IPS DF 6.9 (cell line): Measurements from ENCODE around the gene H6PD.

Experiments used
- DNase-seq: peaks from one replicate; pipeline ENCODE4 v3.0.0-alpha.2; 2013; ENCODE audit warnings: low read depth, low spot score
- H3K27ac ChIP-seq: one replicate; pipeline ENCODE4 v1.5.1; 2013; ENCODE audit warnings: low read length, control low read depth
- H3K27me3 ChIP-seq: 2 replicates; pipeline ENCODE4 v1.6.1; 2013; ENCODE audit warnings: mild to moderate bottlenecking, low read length; ENCODE audit not compliant: control insufficient read depth, insufficient read depth
- H3K36me3 ChIP-seq: 2 replicates; pipeline ENCODE4 v1.6.1; 2013; ENCODE audit warnings: low read length; ENCODE audit not compliant: control insufficient read depth, insufficient read depth
- H3K4me1 ChIP-seq: 2 replicates; pipeline ENCODE4 v1.6.1; 2013; ENCODE audit warnings: low read length; ENCODE audit not compliant: control insufficient read depth, insufficient read depth
- H3K4me3 ChIP-seq: 2 replicates; pipeline ENCODE4 v1.5.1; 2013; ENCODE audit warnings: mild to moderate bottlenecking, low read length
- H3K9me3 ChIP-seq: 2 replicates; pipeline ENCODE4 v1.6.1; 2013; ENCODE audit warnings: low read length, inconsistent platforms; ENCODE audit not compliant: control insufficient read depth, insufficient read depth
- WGBS: extraction: QIAGEN DNeasy Blood & Tissue Kit; methylation state at CpG from one replicate; pipeline ENCODE4 v1.1.7; 2013; ENCODE audit warnings: mixed read lengths, missing lambda C conversion rate; ENCODE audit not compliant: insufficient read length, insufficient coverage; 5-methylcytosine and 5-hydroxymethylcytosine counted together

H6PD gene

DNA sequence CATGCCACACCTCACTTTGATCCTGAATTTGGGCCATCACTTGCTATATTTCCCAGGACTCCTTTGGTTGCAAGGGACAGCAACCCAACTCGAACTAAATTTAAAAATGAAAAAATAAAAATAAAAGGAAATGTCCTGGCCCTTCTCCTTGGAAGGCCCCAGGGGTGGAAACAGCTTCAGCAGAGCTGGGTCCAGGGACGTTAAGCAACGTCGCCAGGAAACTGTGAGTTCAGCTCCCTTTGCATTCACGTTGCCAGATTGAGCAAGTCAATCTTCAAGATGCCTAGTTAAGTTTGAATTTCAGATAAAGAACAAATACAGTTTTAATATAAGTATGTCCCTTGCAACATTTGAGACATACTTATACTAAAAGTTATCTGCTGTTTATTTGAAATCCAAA, 43.5 kb downstream of the H6PD start:
- no peaks in the 10 kb centered on the region for H3K27me3 ChIP-seq
- H3K4me1 ChIP-seq = peaks cover 2% of the 10 kb centered on the region; the same call in 1 of the 2 replicates
- no peaks in the 10 kb centered on the region for H3K36me3 ChIP-seq
- no peak overlapping the region for H3K4me3 ChIP-seq
- no peak for DNase-seq
- WGBS = no CpG with 5 or more reads among the region's 5 CpGs
- H3K27ac ChIP-seq = no peak overlapping the region
- no peaks in the 10 kb centered on the region for H3K9me3 ChIP-seq

GRCh38 chr1:9278585-9279153, 44.1 kb downstream of the H6PD start:
- Histone ChIP-seq H3K27me3 (no peaks in the 10 kb centered on the region), H3K36me3 (no peaks in the 10 kb centered on the region), H3K27ac (no peak overlapping the region), H3K4me3 (no peak overlapping the region), H3K9me3 (no peaks in the 10 kb centered on the region), H3K4me1 (peaks cover 2% of the 10 kb centered on the region; the same call in 1 of the 2 replicates)
- WGBS = no CpG with 5 or more reads among the region's 10 CpGs
- DNase-seq = no peak

DNA sequence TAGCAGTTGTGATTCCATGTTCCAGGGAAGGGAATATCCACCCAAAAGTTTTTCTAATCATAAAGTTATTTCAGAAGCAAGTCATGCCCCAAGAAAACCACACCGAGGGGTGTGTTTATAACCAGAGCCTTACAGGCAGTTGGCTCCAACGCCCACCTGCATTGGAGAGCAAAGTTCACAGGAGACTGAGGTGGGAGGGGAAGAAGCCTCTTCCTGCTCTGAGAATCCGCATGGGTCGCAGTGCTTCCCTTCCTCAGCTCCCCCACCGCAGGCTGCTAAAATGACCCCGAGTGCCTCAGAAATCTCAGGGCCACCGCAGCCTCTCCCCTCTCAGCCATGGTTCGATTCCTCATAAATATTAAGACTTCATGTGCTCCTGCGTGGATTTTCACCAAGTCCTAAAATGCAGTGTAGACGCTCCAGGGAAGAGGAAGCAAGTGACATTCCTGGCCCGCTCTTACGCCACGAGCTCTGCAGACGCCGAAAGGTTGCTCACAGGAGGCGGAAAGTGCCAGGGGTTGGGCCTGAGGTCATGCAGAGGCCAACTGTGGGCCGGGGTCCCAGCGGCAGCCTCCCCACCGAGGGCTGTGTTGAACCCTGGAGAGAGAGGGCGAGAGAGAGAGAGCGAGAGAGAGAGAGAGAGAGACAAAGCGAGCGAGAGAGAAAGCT, 44.7 kb downstream of the H6PD start:
- Histone ChIP-seq H3K4me1 (peaks cover 2% of the 10 kb centered on the region; the same call in 1 of the 2 replicates), H3K27me3 (no peaks in the 10 kb centered on the region), H3K27ac (no peak overlapping the region), H3K9me3 (no peaks in the 10 kb centered on the region), H3K4me3 (no peak overlapping the region), H3K36me3 (no peaks in the 10 kb centered on the region)
- DNase-seq = no peak
- no CpG with 5 or more reads among the region's 23 CpGs for WGBS

GRCh38 chr1:9280015-9280860, 45.7 kb downstream of the H6PD start:
- H3K4me3 ChIP-seq = no peak overlapping the region
- no peaks in the 10 kb centered on the region for H3K9me3 ChIP-seq
- no peaks in the 10 kb centered on the region for H3K36me3 ChIP-seq
- H3K27me3 ChIP-seq = no peaks in the 10 kb centered on the region
- H3K4me1 ChIP-seq = peaks cover 2% of the 10 kb centered on the region; the same call in 1 of the 2 replicates
- DNase-seq = no peak
- no peak overlapping the region for H3K27ac ChIP-seq
- no CpG with 5 or more reads among the region's 36 CpGs for WGBS

GRCh38 chr1:9281071-9281827, 46.7 kb downstream of the H6PD start:
- Histone ChIP-seq H3K4me1 (peaks cover 2% of the 10 kb centered on the region; the same call in 1 of the 2 replicates), H3K4me3 (no peak overlapping the region), H3K9me3 (no peaks in the 10 kb centered on the region), H3K27ac (no peak overlapping the region), H3K27me3 (no peaks in the 10 kb centered on the region), H3K36me3 (no peaks in the 10 kb centered on the region)
- no CpG with 5 or more reads among the region's 19 CpGs for whole genome bisulfite sequencing
- no peak for DNase-seq

DNA sequence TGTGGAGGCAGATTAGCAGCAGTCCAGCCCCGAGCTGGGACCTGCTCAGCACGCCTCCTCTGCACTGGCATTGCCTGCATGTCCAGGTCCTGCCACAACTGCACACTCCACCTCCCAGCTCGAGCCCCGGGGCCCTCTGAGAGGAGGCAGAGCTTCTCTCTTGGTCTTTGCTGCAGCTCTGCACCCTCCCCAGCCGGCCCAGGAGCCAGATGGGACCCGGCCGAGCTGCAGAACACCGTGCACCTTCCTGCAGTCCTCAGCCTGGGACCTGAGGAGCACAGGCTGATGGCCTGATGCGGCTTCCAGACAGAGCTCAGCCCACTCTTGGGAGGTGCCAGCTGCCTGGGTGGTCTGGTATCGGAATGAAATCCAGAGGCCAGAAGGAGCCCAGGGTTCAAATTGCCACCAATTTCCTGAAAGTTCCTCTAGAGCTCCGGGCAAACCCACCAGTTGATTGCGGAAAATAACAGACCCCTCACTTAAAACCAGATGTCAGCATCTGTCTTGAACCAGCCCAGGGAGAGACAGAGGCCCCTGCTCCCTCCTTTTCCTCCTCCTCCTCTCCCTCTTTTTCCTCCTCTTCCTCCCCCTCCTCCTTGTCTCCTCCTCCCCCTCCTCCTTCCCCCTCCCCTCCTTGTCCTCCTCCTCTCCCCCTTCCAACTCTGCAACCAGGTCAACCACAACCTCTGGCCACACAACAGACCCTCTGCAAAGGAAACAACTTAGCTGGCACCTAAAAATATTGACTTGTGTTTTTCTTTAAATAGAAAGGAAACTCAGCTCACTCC, 47.5 kb downstream of the H6PD start:
- 0 out of 2 replicates have a peak, but pooled peaks cover 2% of the 10 kb centered on the region for H3K4me1 ChIP-seq
- no peaks in the 10 kb centered on the region for H3K27me3 ChIP-seq
- H3K27ac ChIP-seq = no peak overlapping the region
- no peaks in the 10 kb centered on the region for H3K9me3 ChIP-seq
- DNase-seq = no peak
- no peaks in the 10 kb centered on the region for H3K36me3 ChIP-seq
- H3K4me3 ChIP-seq = no peak overlapping the region
- no CpG with 5 or more reads among the region's 12 CpGs for WGBS

DNA sequence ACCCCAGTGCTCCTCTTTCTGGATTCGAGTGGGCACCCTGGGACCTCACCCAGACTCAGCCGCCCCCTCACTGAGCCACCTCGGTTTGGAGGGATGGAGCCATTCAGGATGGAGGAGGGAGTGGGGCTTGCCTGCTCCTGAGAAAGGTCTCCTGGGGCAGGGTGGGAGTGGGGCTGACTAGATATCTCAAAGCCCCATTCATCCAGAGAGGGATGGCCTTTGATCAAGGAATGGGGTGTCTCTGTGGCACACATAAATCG, 48.1 kb downstream of the H6PD start:
- H3K27ac ChIP-seq = no peak overlapping the region
- WGBS = no CpG with 5 or more reads among the region's 4 CpGs
- 0 out of 2 replicates have a peak, but pooled peaks cover 2% of the 10 kb centered on the region for H3K4me1 ChIP-seq

DNA sequence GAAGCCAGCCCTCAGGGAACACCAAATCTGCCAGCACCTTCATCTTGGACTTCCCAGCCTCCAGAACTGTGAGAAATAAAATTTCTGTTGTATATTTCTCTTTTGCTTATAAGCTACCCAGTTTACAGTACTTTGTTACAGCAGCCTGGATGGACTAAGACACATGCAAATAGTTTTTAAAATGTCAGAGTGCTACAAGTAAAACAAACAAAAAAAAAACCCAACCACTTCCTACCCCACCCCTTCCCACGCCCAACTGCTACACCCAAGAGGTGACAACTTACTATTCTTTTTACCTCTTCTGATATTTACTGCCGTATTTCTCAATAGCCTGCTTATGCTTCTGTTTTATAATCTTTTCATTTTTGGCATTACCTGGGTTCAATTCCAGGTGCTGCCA, 49.5 kb downstream of the H6PD start:
- Histone ChIP-seq H3K36me3 (no peaks in the 10 kb centered on the region), H3K27ac (no peak overlapping the region), H3K4me3 (no peak overlapping the region), H3K4me1 (0 out of 2 replicates have a peak, but pooled peaks cover 2% of the 10 kb centered on the region), H3K27me3 (no peaks in the 10 kb centered on the region), H3K9me3 (no peaks in the 10 kb centered on the region)
- DNase-seq = no peak
- WGBS = 100% methylated on average over 1 of the region's 2 CpGs

More for the DNA sequence above, 48.1 kb downstream of the H6PD start:
- Histone ChIP-seq H3K36me3 (no peaks in the 10 kb centered on the region), H3K27me3 (no peaks in the 10 kb centered on the region), H3K9me3 (no peaks in the 10 kb centered on the region), H3K4me3 (no peak overlapping the region)
- DNase-seq = no peak

DNA sequence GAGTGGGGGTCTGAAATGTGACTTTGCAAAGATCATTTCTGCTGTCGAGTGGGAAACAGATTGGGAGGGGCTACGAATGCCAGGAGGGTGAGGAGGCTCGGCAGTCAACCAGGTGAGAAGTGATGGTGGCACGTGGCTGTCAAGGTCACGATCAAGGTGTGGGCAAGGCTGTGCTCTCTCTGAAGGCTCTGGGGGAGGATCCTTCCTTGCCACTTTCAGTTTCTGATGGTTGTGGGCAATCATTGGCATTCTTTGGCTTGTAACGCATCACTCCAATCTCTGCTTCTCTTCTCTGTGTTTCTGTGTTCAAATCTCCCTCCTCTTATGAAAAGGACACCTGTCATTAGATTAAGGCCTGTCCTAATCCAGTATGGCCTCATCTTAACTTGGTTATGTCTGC, 52.0 kb downstream of the H6PD start:
- DNase-seq = no peak
- Histone ChIP-seq H3K27me3 (no peaks in the 10 kb centered on the region), H3K4me3 (no peak overlapping the region), H3K27ac (no peak overlapping the region), H3K9me3 (no peaks in the 10 kb centered on the region), H3K36me3 (no peaks in the 10 kb centered on the region), H3K4me1 (no peaks in the 10 kb centered on the region)
- no CpG with 5 or more reads among the region's 6 CpGs for WGBS
